Bone marrow (tissue), 2 donors: ENCODE results near the gene TADA3.
"Not testable (repeated sequence)": the region's sequence is repeated elsewhere in the genome, so short reads cannot be mapped to it uniquely, and the experiment has no call there.

Experiments used
- DNase-seq, 2 donors: peaks; one replicate each; lab custom pipeline; 2025; lab: John Stamatoyannopoulos, UW

TADA3 gene

GRCh38 chr3:9783954-9784353 is 8.3 kb downstream of the TADA3 start:
- DNase-seq: no peak

- DNase-seq: no peak
Observed at GRCh38 chr3:9782770-9783169, 9.5 kb downstream of the TADA3 start.

- DNase-seq: no peak
Observed at GRCh38 chr3:9781978-9782603, 10.2 kb downstream of the TADA3 start.

GRCh38 chr3:9781551-9781950 is 10.7 kb downstream of the TADA3 start:
- DNase-seq: no peak

GRCh38 chr3:9780910-9781309 is 11.4 kb downstream of the TADA3 start:
- DNase-seq: no peak

- DNase-seq: no peak
Observed at GRCh38 chr3:9780458-9780812, 11.8 kb downstream of the TADA3 start.

GRCh38 chr3:9779721-9780457 is 12.4 kb downstream of the TADA3 start:
- peak; percentile 22 to 91 for DNase-seq

GRCh38 chr3:9779075-9779593 is 13.1 kb downstream of the TADA3 start:
- no peak for DNase-seq

GRCh38 chr3:9778143-9779074 is 13.9 kb downstream of the TADA3 start:
- DNase-seq: no peak

GRCh38 chr3:9777694-9778021 is 14.6 kb downstream of the TADA3 start:
- DNase-seq: no peak

- DNase-seq: no peak
Observed at GRCh38 chr3:9776896-9777693, 15.2 kb downstream of the TADA3 start.

GRCh38 chr3:9771007-9771406 is 21.3 kb downstream of the TADA3 start:
- DNase-seq: not testable (repeated sequence)

GRCh38 chr3:9770276-9770812 is 21.9 kb downstream of the TADA3 start:
- DNase-seq: no peak

- peak in 1 of 2 donors; percentile 16 for DNase-seq
Observed at GRCh38 chr3:9769426-9770275, 22.6 kb downstream of the TADA3 start, which contains the start of gene CAMK1. TSS of gene CAMK1 (minus strand) at chr3:9769947. CDS start at chr3:9767749, 2,198 bp downstream.

- no peak for DNase-seq
Observed at GRCh38 chr3:9769012-9769411, 23.3 kb downstream of the TADA3 start.

- DNase-seq: no peak
Observed at GRCh38 chr3:9768141-9768775, 24.0 kb downstream of the TADA3 start.

GRCh38 chr3:9767418-9767817 is 24.9 kb downstream of the TADA3 start:
- DNase-seq: no peak

GRCh38 chr3:9765865-9766264 is 26.4 kb downstream of the TADA3 start:
- no peak for DNase-seq

GRCh38 chr3:9762871-9763270 is 29.4 kb downstream of the TADA3 start:
- no peak for DNase-seq

- DNase-seq: no peak
Observed at GRCh38 chr3:9761919-9762318, 30.4 kb downstream of the TADA3 start.
